IPS DF 4.7 (cell line): Measurements from ENCODE around the gene HOXB8.

Source experiments
- DNase-seq: peaks from one replicate; pipeline ENCODE4 v3.0.0-alpha.2; 2013; ENCODE audit warnings: low spot score; ENCODE audit errors: extremely low read depth

Gene HOXB8

GRCh38 chr17:48596735-48597527 is 18.2 kb downstream of the HOXB8 start:
- DNase-seq = no peak

GRCh38 chr17:48596000-48596734 is 18.9 kb downstream of the HOXB8 start:
- no peak for DNase-seq

GRCh38 chr17:48595278-48595999 is 19.7 kb downstream of the HOXB8 start:
- no peak for DNase-seq

GRCh38 chr17:48594538-48595277 is 20.4 kb downstream of the HOXB8 start:
- no peak for DNase-seq

GRCh38 chr17:48593840-48594537 is 21.1 kb downstream of the HOXB8 start:
- DNase-seq = no peak

GRCh38 chr17:48593126-48593829 is 21.8 kb downstream of the HOXB8 start, which contains the start of gene HOXB5:
Gene HOXB5 (minus strand): TSS chr17:48593779. CDS start chr17:48593682, 97 bp downstream.
- no peak for DNase-seq

GRCh38 chr17:48592577-48592976 is 22.5 kb downstream of the HOXB8 start:
- no peak for DNase-seq

GRCh38 chr17:48592057-48592514 is 23.0 kb downstream of the HOXB8 start:
- DNase-seq = no peak

GRCh38 chr17:48591255-48592056 is 23.6 kb downstream of the HOXB8 start:
- no peak for DNase-seq

- no peak for DNase-seq
Measured at GRCh38 chr17:48590607-48591161, 24.4 kb downstream of the HOXB8 start.

GRCh38 chr17:48589831-48590606 is 25.1 kb downstream of the HOXB8 start, which contains the start of gene HOXB3:
Gene HOXB3 (minus strand): TSS chr17:48590241. CDS start chr17:48552474, 37,767 bp downstream.
- DNase-seq = no peak

- no peak for DNase-seq
Measured at GRCh38 chr17:48589060-48589830, 25.8 kb downstream of the HOXB8 start.

GRCh38 chr17:48588528-48588927 is 26.6 kb downstream of the HOXB8 start:
- DNase-seq = no peak

- DNase-seq = no peak
Measured at GRCh38 chr17:48588074-48588415, 27.0 kb downstream of the HOXB8 start.

- DNase-seq = no peak
Measured at GRCh38 chr17:48587276-48588073, 27.6 kb downstream of the HOXB8 start.
